ENCODE data around the gene PRAME. TPM values are rescaled to one million over a fixed set of nuclear protein-coding genes. Genes with fewer than 3 reads are reported as not detected.

PRAME gene
- total and polyA plus RNA-seq, 2 donors (not counting 3 experiments of a cell fraction or from before 2014, with no cell fraction given): 0.07 TPM; not detected in 1

DNA sequence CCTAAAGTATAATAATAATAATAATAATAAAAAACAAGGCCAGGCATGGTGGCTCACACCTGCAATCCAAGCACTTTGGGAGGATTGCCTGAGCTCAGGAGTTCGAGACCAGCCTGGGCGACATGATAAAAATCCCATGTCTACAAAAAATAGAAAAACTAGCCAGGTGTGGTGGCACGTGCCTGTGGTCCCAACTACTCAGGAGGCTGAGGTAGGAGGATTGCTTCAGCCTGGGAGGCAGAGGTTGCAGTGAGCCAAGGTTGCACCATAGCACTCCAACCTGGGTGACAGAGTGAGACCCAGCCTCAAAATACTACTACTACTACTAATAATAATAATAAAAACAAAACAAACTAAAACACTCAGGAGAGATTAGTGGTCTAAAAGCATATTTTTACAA is 23.4 kb downstream of the PRAME start:
- H4K20me1 ChIP-seq (replicated peaks; ENCODE audit: control insufficient read depth, extremely low read depth, insufficient read depth, low read length): no peaks in the 10 kb centered on the region
- H3K4me3 ChIP-seq (replicated peaks in 1 of 3; ENCODE audit: insufficient read depth in 1 of 3, low read depth in 1 of 3, low read length in 3 of 3): no peak overlapping the region
- FAIRE-seq: no peak
- H2AFZ ChIP-seq (ENCODE audit: low read depth, low read length): no peak overlapping the region
- POLR2A ChIA-PET: no interaction called here
- H3K79me2 ChIP-seq (ENCODE audit: control insufficient read depth, insufficient read depth, low read length): no peaks in the 10 kb centered on the region
- H3K27me3 ChIP-seq (ENCODE audit: control insufficient read depth in 2 of 2, insufficient read depth in 2 of 2, low read length in 2 of 2): peaks cover 0 to 3% of the 10 kb centered on the region in 2 experiments
- H3K9ac ChIP-seq (replicated peaks; ENCODE audit: extremely low read depth, insufficient read depth, low read length): no peak overlapping the region
- DNase-seq (ENCODE audit: low read depth, low spot score): no peak
- no peak overlapping the region for H3K4me2 ChIP-seq (ENCODE audit: insufficient read depth, low read length)
- H3K9me3 ChIP-seq (replicated peaks; ENCODE audit: control insufficient read depth, insufficient read depth, low read length): no peaks in the 10 kb centered on the region
- no peaks in the 10 kb centered on the region for H3K4me1 ChIP-seq (ENCODE audit: control insufficient read depth, extremely low read depth, insufficient read depth, low read length)
- intact Hi-C loops (cut with micrococcal nuclease): no loop called here
- no TSS peak for BruUV-seq (replicated peaks)
- H3K9me1 ChIP-seq (replicated peaks; ENCODE audit: control insufficient read depth, extremely low read depth, insufficient read depth, low read length): no peaks in the 10 kb centered on the region
- dilution Hi-C loops (cut with MboI; ENCODE audit: extremely low pct_ligation_motif_present, low sequenced_read_pairs): no loop called here
- H3K36me3 ChIP-seq (ENCODE audit: control insufficient read depth in 2 of 2, extremely low read depth in 1 of 2, insufficient read depth in 2 of 2, low read length in 2 of 2): no peaks in the 10 kb centered on the region
- TF ChIP-seq MYC (IDR thresholded peaks at IDR 0.05; ENCODE audit: low read depth, low read length) (no peak), GATA2 (IDR thresholded peaks at IDR 0.05; ENCODE audit: insufficient read depth, insufficient read length, low read depth, low read length) (no peak), POLR2A (IDR thresholded peaks at IDR 0.05; ENCODE audit: low read depth, low read length) (no peak), EZH2 (IDR thresholded peaks at IDR 0.05; ENCODE audit: borderline replicate concordance, low read depth, low read length, severe bottlenecking) (no peak), FOS (IDR thresholded peaks at IDR 0.05; ENCODE audit: borderline replicate concordance, insufficient read depth, low read length) (no peak), POLR2AphosphoS5 (IDR thresholded peaks at IDR 0.05; ENCODE audit: insufficient read depth, low read depth, low read length) (no peak), JUN (IDR thresholded peaks at IDR 0.05; ENCODE audit: borderline replicate concordance, insufficient read depth, insufficient read length, low read depth) (no peak)
- TF ChIP-seq, protein P1, sequence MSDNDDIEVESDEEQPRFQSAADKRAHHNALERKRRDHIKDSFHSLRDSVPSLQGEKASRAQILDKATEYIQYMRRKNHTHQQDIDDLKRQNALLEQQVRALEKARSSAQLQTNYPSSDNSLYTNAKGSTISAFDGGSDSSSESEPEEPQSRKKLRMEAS (IDR thresholded peaks at IDR 0.05; ENCODE audit: insufficient read depth, insufficient read length): no peak
- TF ChIP-seq, protein P2, sequence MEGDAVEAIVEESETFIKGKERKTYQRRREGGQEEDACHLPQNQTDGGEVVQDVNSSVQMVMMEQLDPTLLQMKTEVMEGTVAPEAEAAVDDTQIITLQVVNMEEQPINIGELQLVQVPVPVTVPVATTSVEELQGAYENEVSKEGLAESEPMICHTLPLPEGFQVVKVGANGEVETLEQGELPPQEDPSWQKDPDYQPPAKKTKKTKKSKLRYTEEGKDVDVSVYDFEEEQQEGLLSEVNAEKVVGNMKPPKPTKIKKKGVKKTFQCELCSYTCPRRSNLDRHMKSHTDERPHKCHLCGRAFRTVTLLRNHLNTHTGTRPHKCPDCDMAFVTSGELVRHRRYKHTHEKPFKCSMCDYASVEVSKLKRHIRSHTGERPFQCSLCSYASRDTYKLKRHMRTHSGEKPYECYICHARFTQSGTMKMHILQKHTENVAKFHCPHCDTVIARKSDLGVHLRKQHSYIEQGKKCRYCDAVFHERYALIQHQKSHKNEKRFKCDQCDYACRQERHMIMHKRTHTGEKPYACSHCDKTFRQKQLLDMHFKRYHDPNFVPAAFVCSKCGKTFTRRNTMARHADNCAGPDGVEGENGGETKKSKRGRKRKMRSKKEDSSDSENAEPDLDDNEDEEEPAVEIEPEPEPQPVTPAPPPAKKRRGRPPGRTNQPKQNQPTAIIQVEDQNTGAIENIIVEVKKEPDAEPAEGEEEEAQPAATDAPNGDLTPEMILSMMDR (IDR thresholded peaks at IDR 0.05; ENCODE audit: extremely low read depth in 1 of 2, insufficient read depth in 1 of 2, low read depth in 1 of 2, low read length in 2 of 2): no peak
- no peak overlapping the region for H3K27ac ChIP-seq (ENCODE audit: insufficient read depth, low read depth, low read length)
- CTCF ChIA-PET: no interaction called here

Data from endothelial cell of umbilical vein (primary cell).